Stimulated activated CD8-positive, alpha-beta memory T cell treated with anti-CD3 and anti-CD28 coated beads, Interleukin-12 subunit alpha, Interleukin-12 subunit beta, amount 100 ng/mL, for 24 hours (primary cell): Measurements from ENCODE around the gene GALNT18.

Experiments
- DNase-seq: peaks from one replicate; pipeline ENCODE4 v3.0.0-alpha.2; 2020; ENCODE audit errors: extremely low read depth

The GALNT18 gene

GRCh38 chr11:11500744-11501487, 120.9 kb downstream of the GALNT18 start:
- no peak for DNase-seq

- no peak for DNase-seq
Measured at GRCh38 chr11:11499300-11499699, 122.5 kb downstream of the GALNT18 start.

- no peak for DNase-seq
Measured at GRCh38 chr11:11498195-11498594, 123.6 kb downstream of the GALNT18 start.

GRCh38 chr11:11496879-11497278, 124.9 kb downstream of the GALNT18 start:
- DNase-seq, result no peak

- no peak for DNase-seq
Measured at GRCh38 chr11:11494348-11494747, 127.5 kb downstream of the GALNT18 start.

GRCh38 chr11:11493698-11494097, 128.1 kb downstream of the GALNT18 start:
- no peak for DNase-seq

GRCh38 chr11:11491589-11491988, 130.2 kb downstream of the GALNT18 start:
- DNase-seq, result no peak

- DNase-seq, result no peak
Measured at GRCh38 chr11:11491014-11491413, 130.8 kb downstream of the GALNT18 start.

GRCh38 chr11:11486423-11486822, 135.4 kb downstream of the GALNT18 start:
- no peak for DNase-seq

- no peak for DNase-seq
Measured at GRCh38 chr11:11486002-11486401, 135.8 kb downstream of the GALNT18 start.

GRCh38 chr11:11483627-11484026, 138.2 kb downstream of the GALNT18 start:
- no peak for DNase-seq

GRCh38 chr11:11482730-11483129, 139.1 kb downstream of the GALNT18 start:
- no peak for DNase-seq

- no peak for DNase-seq
Measured at GRCh38 chr11:11481371-11481770, 140.4 kb downstream of the GALNT18 start.

- DNase-seq, result no peak
Measured at GRCh38 chr11:11480971-11481370, 140.8 kb downstream of the GALNT18 start.

- DNase-seq, result no peak
Measured at GRCh38 chr11:11478687-11479086, 143.1 kb downstream of the GALNT18 start.

- no peak for DNase-seq
Measured at GRCh38 chr11:11477695-11478420, 143.9 kb downstream of the GALNT18 start.

- no peak for DNase-seq
Measured at GRCh38 chr11:11476971-11477645, 144.7 kb downstream of the GALNT18 start.

- DNase-seq, result no peak
Measured at GRCh38 chr11:11476499-11476898, 145.3 kb downstream of the GALNT18 start.

- no peak for DNase-seq
Measured at GRCh38 chr11:11472106-11472505, 149.7 kb downstream of the GALNT18 start.

- no peak for DNase-seq
Measured at GRCh38 chr11:11471201-11471600, 150.6 kb downstream of the GALNT18 start.

- DNase-seq, result no peak
Measured at GRCh38 chr11:11468954-11469353, 152.9 kb downstream of the GALNT18 start.

- DNase-seq, result no peak
Measured at GRCh38 chr11:11467312-11467711, 154.5 kb downstream of the GALNT18 start.

GRCh38 chr11:11464555-11464954, 157.2 kb downstream of the GALNT18 start:
- DNase-seq, result no peak
